G401 (cell line): ENCODE results near the gene CYP24A1. TPM values are rescaled to one million over a fixed set of nuclear protein-coding genes. Genes with fewer than 3 reads are reported as not detected.
"Not testable (repeated sequence)": the region's sequence is repeated elsewhere in the genome, so short reads cannot be mapped to it uniquely, and the experiment has no call there.

Source experiments
- DNase-seq: peaks from one replicate; pipeline ENCODE4 v3.0.0-alpha.2; 2015; ENCODE audit warnings: low spot score
- in situ Hi-C: cut with HindIII; loops from 2 replicates; pipeline ENCODE4 v1.10.0; 2016; ENCODE audit warnings: low sequenced_read_pairs, mixed read lengths
- total RNA-seq: library from RNA; depleted of rRNA; stranded (reverse); fragments of >200 nt; shearing (Covaris generic); gene quantifications from 2 replicates; pipeline ENCODE4 v1.2.3, GENCODE V29; 2014

Gene CYP24A1
- total RNA-seq, 1 experiment from 2014 or later = 0.27 TPM

- DNase-seq = no peak
- in situ Hi-C loops = no loop called here
Measured at GRCh38 chr20:54144847-54145414, 28.9 kb downstream of the CYP24A1 start.

- in situ Hi-C loops = no loop called here
- no peak for DNase-seq
Measured at GRCh38 chr20:54140927-54141566, 32.7 kb downstream of the CYP24A1 start.

- DNase-seq = no peak
- in situ Hi-C loops = no loop called here
Measured at GRCh38 chr20:54140486-54140885, 33.3 kb downstream of the CYP24A1 start.

- in situ Hi-C loops = no loop called here
Measured at GRCh38 chr20:54140067-54140466, 33.7 kb downstream of the CYP24A1 start.

GRCh38 chr20:54139188-54139587 is 34.6 kb downstream of the CYP24A1 start:
- DNase-seq = no peak
- in situ Hi-C loops = no loop called here

More at GRCh38 chr20:54140067-54140466, 33.7 kb downstream of the CYP24A1 start:
- DNase-seq = no peak

GRCh38 chr20:54138427-54138826 is 35.4 kb downstream of the CYP24A1 start:
- in situ Hi-C loops = no loop called here
- DNase-seq = no peak

GRCh38 chr20:54137115-54137514 is 36.7 kb downstream of the CYP24A1 start:
- no peak for DNase-seq
- in situ Hi-C loops = no loop called here

GRCh38 chr20:54134445-54135220 is 39.2 kb downstream of the CYP24A1 start:
- DNase-seq = no peak
- in situ Hi-C loops = no loop called here

- in situ Hi-C loops = no loop called here
- DNase-seq = no peak
Measured at GRCh38 chr20:54133434-54134427, 40.1 kb downstream of the CYP24A1 start.

- in situ Hi-C loops = no loop called here
- DNase-seq = no peak
Measured at GRCh38 chr20:54132612-54133433, 41.0 kb downstream of the CYP24A1 start.

- no peak for DNase-seq
- in situ Hi-C loops = no loop called here
Measured at GRCh38 chr20:54131675-54132611, 41.8 kb downstream of the CYP24A1 start.

- DNase-seq, in situ Hi-C loops: not testable (repeated sequence)
Measured at GRCh38 chr20:54131125-54131524, 42.7 kb downstream of the CYP24A1 start.

- in situ Hi-C loops = no loop called here
- no peak for DNase-seq
Measured at GRCh38 chr20:54129350-54129749, 44.4 kb downstream of the CYP24A1 start.

GRCh38 chr20:54127855-54128574 is 45.8 kb downstream of the CYP24A1 start:
- in situ Hi-C loops = no loop called here

GRCh38 chr20:54126806-54127655 is 46.8 kb downstream of the CYP24A1 start:
- no peak for DNase-seq
- in situ Hi-C loops = no loop called here

More at GRCh38 chr20:54127855-54128574, 45.8 kb downstream of the CYP24A1 start:
- no peak for DNase-seq

GRCh38 chr20:54126328-54126727 is 47.5 kb downstream of the CYP24A1 start:
- in situ Hi-C loops, DNase-seq: not testable (repeated sequence)
